ENCODE measurements around the gene NDOR1.
A peak's percentile ranks its signal among the peaks of the same experiment; 100 is the strongest.

Gene NDOR1

GRCh38 chr9:137198051-137198901 is 7.2 kb upstream of the NDOR1 start:
- no peak overlapping the region for H3K4me3 Mint-ChIP-seq
- H3K4me1 Mint-ChIP-seq (ENCODE audit: low read depth): peaks cover 13% of the 10 kb centered on the region
- no peak overlapping the region for H3K27ac Mint-ChIP-seq
- no peaks in the 10 kb centered on the region for H3K36me3 Mint-ChIP-seq
- no peaks in the 10 kb centered on the region for H3K27me3 Mint-ChIP-seq
- no peaks in the 10 kb centered on the region for H3K9me3 Mint-ChIP-seq (ENCODE audit: low read depth)

DNA sequence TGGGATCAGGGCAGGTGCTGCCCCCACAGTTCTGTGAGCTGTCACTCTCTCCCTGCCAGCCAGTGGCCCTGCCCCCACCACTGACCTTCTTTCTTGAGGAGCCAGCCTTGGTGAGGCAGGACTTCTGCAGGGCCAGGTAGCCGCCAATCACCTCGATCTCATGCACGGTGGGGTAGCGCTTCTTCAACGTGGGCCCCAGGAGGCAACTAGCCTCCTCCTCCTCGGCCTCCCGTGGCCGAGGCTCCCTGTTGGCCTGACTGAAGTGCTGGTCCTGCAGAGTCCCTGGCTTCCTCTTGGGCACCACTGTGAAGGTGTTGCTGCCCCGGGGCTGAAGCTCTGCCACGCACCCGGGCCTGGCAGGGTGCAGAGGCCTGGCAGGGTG is 6.6 kb upstream of the NDOR1 start:
- Mint-ChIP-seq H3K27me3 (no peaks in the 10 kb centered on the region), H3K36me3 (no peaks in the 10 kb centered on the region), H3K27ac (no peak overlapping the region), H3K4me1 (ENCODE audit: low read depth) (peaks cover 16% of the 10 kb centered on the region), H3K4me3 (no peak overlapping the region), H3K9me3 (ENCODE audit: low read depth) (no peaks in the 10 kb centered on the region)

- peaks cover 23% of the 10 kb centered on the region for H3K4me1 Mint-ChIP-seq (ENCODE audit: low read depth)
Measured at GRCh38 chr9:137199411-137200121, 5.9 kb upstream of the NDOR1 start.

DNA sequence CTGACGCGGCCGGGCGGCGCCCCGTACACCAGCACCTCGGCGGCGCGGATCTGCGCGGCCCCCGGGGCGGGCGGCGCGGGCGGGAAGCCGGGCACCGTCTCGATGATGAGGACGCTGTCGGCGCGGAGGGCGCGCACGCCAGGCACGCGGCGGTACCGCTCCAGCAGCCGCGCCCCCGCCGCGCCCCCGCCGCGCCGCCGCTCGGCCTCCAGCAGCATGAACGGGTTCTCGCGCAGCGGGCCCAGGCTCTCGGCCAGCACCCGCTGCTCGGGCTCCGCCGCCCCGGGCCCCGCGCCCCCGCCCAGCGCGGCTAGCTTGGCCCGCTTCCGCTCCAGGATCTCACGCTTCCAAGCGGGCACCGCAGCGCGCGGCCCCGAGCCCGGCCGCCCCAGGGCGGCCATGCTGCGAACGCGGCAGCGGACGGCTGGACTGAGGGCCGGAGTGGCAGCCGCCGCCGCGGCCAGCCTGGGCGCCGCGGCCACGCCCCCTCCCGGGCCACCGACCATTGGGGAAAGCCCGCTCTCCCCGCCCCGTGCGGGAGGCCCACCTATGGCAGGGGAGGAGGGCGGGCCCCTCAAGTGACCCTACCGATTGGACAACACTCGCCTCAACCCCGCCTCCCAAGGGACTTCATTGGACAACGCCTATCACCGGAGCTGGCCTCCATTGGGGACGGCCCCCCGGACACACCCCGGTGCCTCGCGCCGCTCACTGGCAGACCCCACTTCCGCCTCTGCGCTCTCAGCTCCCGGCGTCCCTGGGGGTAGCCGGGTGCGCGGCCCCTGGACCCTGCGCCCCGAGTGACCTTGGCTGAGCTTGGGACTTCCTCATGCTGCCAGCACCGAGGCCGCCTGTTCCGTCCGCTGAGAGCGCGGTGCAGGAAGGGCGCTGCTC is 4.9 kb upstream of the NDOR1 start, which contains the start of gene TPRN:
Gene TPRN (minus strand): TSS at position 431 of the 894 bp plus-strand sequence. CDS start 30 bp downstream, at position 401.
- Mint-ChIP-seq H3K36me3 (no peaks in the 10 kb centered on the region), H3K9me3 (ENCODE audit: low read depth) (no peaks in the 10 kb centered on the region), H3K27me3 (no peaks in the 10 kb centered on the region), H3K4me3 (peak within 1 kb of the TSS; percentile 83), H3K4me1 (ENCODE audit: low read depth) (peaks cover 24% of the 10 kb centered on the region), H3K27ac (peak within 1 kb of the TSS; percentile 58)

More at GRCh38 chr9:137199411-137200121, 5.9 kb upstream of the NDOR1 start:
- Mint-ChIP-seq H3K36me3 (no peaks in the 10 kb centered on the region), H3K4me3 (peak overlapping the region; percentile 81), H3K9me3 (ENCODE audit: low read depth) (no peaks in the 10 kb centered on the region), H3K27ac (no peak overlapping the region), H3K27me3 (no peaks in the 10 kb centered on the region)

GRCh38 chr9:137201205-137201868 is 4.2 kb upstream of the NDOR1 start:
- no peaks in the 10 kb centered on the region for H3K9me3 Mint-ChIP-seq (ENCODE audit: low read depth)
- peak overlapping the region; percentile 58 for H3K27ac Mint-ChIP-seq
- peaks cover 26% of the 10 kb centered on the region for H3K4me1 Mint-ChIP-seq (ENCODE audit: low read depth)
- H3K36me3 Mint-ChIP-seq: no peaks in the 10 kb centered on the region
- no peaks in the 10 kb centered on the region for H3K27me3 Mint-ChIP-seq
- peak overlapping the region; percentile 83 for H3K4me3 Mint-ChIP-seq

GRCh38 chr9:137202966-137203365 is 2.5 kb upstream of the NDOR1 start:
- Mint-ChIP-seq H3K9me3 (ENCODE audit: low read depth) (no peaks in the 10 kb centered on the region), H3K36me3 (peaks cover 3% of the 10 kb centered on the region), H3K27me3 (no peaks in the 10 kb centered on the region), H3K4me3 (peak overlapping the region; percentile 40), H3K27ac (no peak overlapping the region), H3K4me1 (ENCODE audit: low read depth) (peaks cover 39% of the 10 kb centered on the region)

DNA sequence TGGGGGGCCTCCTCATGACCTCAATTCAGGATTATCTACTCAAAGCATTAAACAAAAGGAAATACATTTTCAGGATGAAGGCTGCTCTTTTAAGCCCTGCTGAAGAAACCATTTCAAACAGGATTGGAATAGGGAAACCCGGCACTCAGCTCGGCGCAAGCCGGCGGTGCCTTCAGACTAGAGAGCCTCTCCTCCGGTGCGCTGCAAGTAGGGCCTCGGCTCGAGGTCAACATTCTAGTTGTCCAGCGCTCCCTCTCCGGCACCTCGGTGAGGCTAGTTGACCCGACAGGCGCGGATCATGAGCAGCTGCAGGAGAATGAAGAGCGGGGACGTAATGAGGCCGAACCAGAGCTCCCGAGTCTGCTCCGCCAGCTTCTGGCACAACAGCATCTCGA is 772 bp upstream of the NDOR1 start:
- Mint-ChIP-seq H3K4me3 (peak overlapping the region; percentile 95), H3K9me3 (ENCODE audit: low read depth) (no peaks in the 10 kb centered on the region), H3K36me3 (peaks cover 3% of the 10 kb centered on the region), H3K27ac (peak overlapping the region; percentile 93), H3K4me1 (ENCODE audit: low read depth) (peaks cover 37% of the 10 kb centered on the region), H3K27me3 (no peaks in the 10 kb centered on the region)

GRCh38 chr9:137206602-137207001 is 1.1 kb downstream of the NDOR1 start:
- no peaks in the 10 kb centered on the region for H3K9me3 Mint-ChIP-seq (ENCODE audit: low read depth)
- no peaks in the 10 kb centered on the region for H3K27me3 Mint-ChIP-seq
- peak overlapping the region; percentile 85 for H3K27ac Mint-ChIP-seq
- peaks cover 35% of the 10 kb centered on the region for H3K4me1 Mint-ChIP-seq (ENCODE audit: low read depth)
- H3K4me3 Mint-ChIP-seq: peak overlapping the region; percentile 90
- peaks cover 3% of the 10 kb centered on the region for H3K36me3 Mint-ChIP-seq

- Mint-ChIP-seq H3K9me3 (ENCODE audit: low read depth) (no peaks in the 10 kb centered on the region), H3K27me3 (no peaks in the 10 kb centered on the region), H3K4me3 (no peak overlapping the region), H3K4me1 (ENCODE audit: low read depth) (peaks cover 11% of the 10 kb centered on the region), H3K36me3 (peaks cover 3% of the 10 kb centered on the region), H3K27ac (no peak overlapping the region)
Measured at GRCh38 chr9:137211532-137211931, 6.0 kb downstream of the NDOR1 start.

DNA sequence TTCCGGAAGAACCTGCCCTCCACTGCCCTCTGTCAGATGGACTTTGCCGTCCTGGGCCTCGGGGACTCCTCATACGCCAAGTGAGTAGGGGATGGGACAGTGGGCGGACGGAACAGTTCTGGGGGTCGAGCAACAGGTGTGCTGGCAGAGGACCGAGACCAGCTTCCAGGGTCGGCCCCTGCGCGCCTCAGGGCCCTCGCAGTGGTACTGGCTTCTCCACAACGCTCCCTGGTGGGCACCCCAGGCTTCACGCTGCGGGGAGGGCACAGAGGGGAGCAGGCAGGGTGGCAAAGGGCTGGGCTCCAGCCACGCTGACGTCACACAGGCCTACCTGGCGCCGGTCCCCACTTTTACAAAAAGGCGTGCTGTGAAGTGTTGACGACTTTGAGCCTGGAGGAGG is 7.0 kb downstream of the NDOR1 start:
- Mint-ChIP-seq H3K9me3 (ENCODE audit: low read depth) (no peaks in the 10 kb centered on the region), H3K4me3 (no peak overlapping the region), H3K27me3 (no peaks in the 10 kb centered on the region), H3K36me3 (peaks cover 1% of the 10 kb centered on the region), H3K27ac (no peak overlapping the region), H3K4me1 (ENCODE audit: low read depth) (peaks cover 1% of the 10 kb centered on the region)

DNA sequence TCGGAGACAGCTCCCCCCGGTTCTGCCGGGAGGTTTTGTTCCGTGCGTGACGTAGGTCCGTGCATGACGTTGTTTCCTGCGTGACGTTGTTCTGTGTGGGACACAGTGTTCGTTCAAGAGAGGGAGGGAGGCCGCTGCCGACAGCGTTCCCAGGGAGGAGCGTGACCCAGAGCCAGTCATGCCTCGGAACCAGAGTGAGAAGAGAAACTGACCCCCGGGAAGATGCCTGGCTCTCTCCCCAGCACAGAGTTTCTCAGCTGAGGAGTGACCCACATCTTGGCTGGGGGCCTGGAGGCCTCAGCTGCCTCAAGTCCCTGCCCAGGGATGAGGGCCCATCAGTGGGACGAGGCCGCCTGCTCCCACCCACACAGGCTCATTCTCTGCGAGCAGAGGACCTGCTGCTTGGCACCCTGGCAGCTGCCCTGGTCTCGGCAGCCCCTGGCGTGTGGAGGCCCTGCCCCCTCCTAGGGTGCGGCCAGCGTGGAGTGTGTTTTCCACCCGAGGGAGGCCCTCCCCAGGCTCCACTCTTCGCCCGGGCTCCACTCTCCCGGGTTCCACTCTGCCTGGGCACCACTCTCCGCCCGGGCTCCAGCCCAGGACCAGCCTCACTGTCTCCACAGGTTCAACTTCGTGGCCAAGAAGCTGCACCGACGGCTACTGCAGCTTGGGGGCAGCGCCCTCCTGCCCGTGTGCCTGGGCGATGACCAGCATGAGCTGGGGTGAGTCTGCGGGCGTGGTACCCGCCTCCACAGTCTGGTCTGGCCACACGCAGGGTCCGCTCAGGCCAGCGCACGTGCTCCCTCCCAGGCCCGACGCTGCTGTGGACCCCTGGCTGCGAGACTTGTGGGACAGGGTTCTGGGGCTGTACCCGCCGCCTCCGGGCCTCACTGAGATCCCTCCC is 7.9 kb downstream of the NDOR1 start:
- no peaks in the 10 kb centered on the region for H3K4me1 Mint-ChIP-seq (ENCODE audit: low read depth)
- no peaks in the 10 kb centered on the region for H3K9me3 Mint-ChIP-seq (ENCODE audit: low read depth)
- H3K36me3 Mint-ChIP-seq: no peaks in the 10 kb centered on the region
- no peaks in the 10 kb centered on the region for H3K27me3 Mint-ChIP-seq
- H3K4me3 Mint-ChIP-seq: no peak overlapping the region
- H3K27ac Mint-ChIP-seq: no peak overlapping the region

GRCh38 chr9:137214620-137215019 is 9.1 kb downstream of the NDOR1 start:
- Mint-ChIP-seq H3K4me3 (no peak overlapping the region), H3K27ac (no peak overlapping the region), H3K4me1 (ENCODE audit: low read depth) (no peaks in the 10 kb centered on the region), H3K27me3 (no peaks in the 10 kb centered on the region), H3K36me3 (no peaks in the 10 kb centered on the region), H3K9me3 (ENCODE audit: low read depth) (no peaks in the 10 kb centered on the region)

DNA sequence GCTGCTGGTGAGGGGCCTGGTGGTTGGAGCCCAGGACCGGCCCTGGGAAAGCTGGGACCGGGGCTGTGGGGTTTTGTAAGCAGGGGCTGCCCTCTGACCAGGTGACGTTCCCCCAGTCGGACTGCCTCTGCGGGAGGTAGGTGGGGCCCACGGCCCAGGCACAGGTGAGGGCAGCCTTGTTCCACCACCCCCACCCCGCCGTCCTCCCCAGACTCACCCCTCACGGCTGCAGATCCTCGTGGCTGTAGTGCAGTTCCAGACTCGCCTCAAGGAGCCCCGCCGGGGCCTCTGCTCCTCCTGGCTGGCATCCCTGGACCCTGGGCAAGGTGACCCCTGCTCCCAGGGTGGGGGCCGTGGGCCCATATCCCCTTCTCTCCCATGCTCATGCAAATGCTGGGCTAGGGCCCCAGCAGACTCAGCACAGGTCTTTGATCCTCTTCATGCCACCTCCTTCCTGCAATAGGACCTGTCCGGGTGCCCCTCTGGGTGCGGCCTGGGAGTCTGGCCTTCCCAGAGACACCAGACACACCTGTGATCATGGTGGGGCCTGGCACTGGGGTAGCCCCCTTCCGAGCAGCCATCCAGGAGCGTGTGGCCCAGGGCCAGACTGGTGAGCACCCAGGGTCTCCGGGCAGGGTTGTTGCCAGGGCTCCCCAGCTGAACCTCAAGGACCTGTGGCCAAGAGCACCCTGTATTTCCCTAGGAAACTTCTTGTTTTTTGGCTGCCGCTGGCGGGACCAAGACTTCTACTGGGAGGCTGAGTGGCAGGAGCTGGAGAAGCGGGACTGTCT is 9.9 kb downstream of the NDOR1 start:
- Mint-ChIP-seq H3K4me1 (ENCODE audit: low read depth) (no peaks in the 10 kb centered on the region), H3K27ac (no peak overlapping the region), H3K9me3 (ENCODE audit: low read depth) (no peaks in the 10 kb centered on the region)

More for the DNA sequence above, 9.9 kb downstream of the NDOR1 start:
- Mint-ChIP-seq H3K36me3 (no peaks in the 10 kb centered on the region), H3K4me3 (no peak overlapping the region), H3K27me3 (no peaks in the 10 kb centered on the region)
